AG04449 (cell line): ENCODE data around the gene RASGRF1.

Experiments
- CTCF ChIA-PET: fragments of 350-600 bp; formaldehyde crosslinking; extraction: SDS; loops from one replicate; lab custom pipeline; 2021; ENCODE audit warnings: antibody characterized with exemption; lab: Yijun Ruan, JAX
- POLR2A ChIA-PET: fragments of 400-600, 350-600 bp; formaldehyde crosslinking; extraction: SDS; loops from one replicate; lab custom pipeline; 2020; ENCODE audit warnings: antibody characterized with exemption, inconsistent platforms; lab: Yijun Ruan, JAX
- DNase-seq: peaks from one replicate; pipeline ENCODE4 v3.0.0-alpha.2; 2010; ENCODE audit warnings: low read depth, low spot score
- H3K4me3 ChIP-seq: 2 replicates; pipeline ENCODE4 v1.5.1; 2011; ENCODE audit warnings: low read depth, mild to moderate bottlenecking, control low read depth, low read length
- TF ChIP-seq, protein P1 (sequence below): IDR thresholded peaks from one replicate; pipeline ENCODE4 v1.5.1; 2011; ENCODE audit warnings: mild to moderate bottlenecking, moderate library complexity, low read length, control low read depth, inconsistent platforms; ENCODE audit not compliant: insufficient read depth; ENCODE audit errors: missing control alignments

RASGRF1 gene, protein sequence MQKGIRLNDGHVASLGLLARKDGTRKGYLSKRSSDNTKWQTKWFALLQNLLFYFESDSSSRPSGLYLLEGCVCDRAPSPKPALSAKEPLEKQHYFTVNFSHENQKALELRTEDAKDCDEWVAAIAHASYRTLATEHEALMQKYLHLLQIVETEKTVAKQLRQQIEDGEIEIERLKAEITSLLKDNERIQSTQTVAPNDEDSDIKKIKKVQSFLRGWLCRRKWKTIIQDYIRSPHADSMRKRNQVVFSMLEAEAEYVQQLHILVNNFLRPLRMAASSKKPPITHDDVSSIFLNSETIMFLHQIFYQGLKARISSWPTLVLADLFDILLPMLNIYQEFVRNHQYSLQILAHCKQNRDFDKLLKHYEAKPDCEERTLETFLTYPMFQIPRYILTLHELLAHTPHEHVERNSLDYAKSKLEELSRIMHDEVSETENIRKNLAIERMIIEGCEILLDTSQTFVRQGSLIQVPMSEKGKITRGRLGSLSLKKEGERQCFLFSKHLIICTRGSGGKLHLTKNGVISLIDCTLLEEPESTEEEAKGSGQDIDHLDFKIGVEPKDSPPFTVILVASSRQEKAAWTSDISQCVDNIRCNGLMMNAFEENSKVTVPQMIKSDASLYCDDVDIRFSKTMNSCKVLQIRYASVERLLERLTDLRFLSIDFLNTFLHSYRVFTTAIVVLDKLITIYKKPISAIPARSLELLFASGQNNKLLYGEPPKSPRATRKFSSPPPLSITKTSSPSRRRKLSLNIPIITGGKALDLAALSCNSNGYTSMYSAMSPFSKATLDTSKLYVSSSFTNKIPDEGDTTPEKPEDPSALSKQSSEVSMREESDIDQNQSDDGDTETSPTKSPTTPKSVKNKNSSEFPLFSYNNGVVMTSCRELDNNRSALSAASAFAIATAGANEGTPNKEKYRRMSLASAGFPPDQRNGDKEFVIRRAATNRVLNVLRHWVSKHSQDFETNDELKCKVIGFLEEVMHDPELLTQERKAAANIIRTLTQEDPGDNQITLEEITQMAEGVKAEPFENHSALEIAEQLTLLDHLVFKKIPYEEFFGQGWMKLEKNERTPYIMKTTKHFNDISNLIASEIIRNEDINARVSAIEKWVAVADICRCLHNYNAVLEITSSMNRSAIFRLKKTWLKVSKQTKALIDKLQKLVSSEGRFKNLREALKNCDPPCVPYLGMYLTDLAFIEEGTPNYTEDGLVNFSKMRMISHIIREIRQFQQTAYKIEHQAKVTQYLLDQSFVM (N-terminal part only)

DNA sequence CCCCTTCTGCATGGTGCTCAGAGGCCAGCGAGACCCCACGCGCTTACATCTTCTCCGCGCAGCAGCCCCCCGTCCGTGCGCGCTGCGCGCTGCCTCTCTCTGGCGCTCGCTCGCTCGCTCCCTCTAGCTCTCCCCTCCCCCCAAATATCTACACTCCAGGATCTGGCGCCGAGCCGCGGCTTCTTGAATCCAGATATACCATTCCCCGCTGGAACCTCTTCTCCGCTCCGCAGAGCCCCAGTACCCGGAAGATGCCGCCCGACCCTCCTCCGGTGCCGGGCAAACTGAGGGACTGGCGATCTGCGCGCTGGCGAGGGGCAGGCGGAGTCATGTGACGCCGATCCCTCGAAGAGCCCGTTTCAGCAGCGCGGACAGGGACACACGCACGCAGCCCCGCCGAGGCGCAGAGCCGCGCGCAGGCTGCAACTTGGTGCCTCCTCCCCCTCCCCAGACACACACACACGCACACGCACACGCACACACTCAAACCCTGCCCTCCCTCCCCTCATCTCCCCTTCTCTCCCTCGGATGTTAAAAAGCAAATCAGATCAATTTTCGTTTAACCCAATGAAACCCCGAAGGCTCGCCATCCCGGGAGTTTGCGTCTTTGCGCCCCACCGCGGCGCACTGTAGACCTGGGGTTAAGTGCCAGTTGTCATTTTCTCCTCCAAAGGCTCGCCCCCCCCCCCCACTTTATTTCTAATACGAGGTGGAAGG is at the start of gene RASGRF1:
Gene RASGRF1 (minus strand): TSS at position 294 of the 717 bp plus-strand sequence. CDS start 282 bp downstream, at position 12.
- POLR2A ChIA-PET, result no interaction called here
- DNase-seq, result no peak
- no peak within 1 kb of the TSS for H3K4me3 ChIP-seq
- TF ChIP-seq, protein P1, sequence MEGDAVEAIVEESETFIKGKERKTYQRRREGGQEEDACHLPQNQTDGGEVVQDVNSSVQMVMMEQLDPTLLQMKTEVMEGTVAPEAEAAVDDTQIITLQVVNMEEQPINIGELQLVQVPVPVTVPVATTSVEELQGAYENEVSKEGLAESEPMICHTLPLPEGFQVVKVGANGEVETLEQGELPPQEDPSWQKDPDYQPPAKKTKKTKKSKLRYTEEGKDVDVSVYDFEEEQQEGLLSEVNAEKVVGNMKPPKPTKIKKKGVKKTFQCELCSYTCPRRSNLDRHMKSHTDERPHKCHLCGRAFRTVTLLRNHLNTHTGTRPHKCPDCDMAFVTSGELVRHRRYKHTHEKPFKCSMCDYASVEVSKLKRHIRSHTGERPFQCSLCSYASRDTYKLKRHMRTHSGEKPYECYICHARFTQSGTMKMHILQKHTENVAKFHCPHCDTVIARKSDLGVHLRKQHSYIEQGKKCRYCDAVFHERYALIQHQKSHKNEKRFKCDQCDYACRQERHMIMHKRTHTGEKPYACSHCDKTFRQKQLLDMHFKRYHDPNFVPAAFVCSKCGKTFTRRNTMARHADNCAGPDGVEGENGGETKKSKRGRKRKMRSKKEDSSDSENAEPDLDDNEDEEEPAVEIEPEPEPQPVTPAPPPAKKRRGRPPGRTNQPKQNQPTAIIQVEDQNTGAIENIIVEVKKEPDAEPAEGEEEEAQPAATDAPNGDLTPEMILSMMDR, result no peak
- CTCF ChIA-PET, result no interaction called here

DNA sequence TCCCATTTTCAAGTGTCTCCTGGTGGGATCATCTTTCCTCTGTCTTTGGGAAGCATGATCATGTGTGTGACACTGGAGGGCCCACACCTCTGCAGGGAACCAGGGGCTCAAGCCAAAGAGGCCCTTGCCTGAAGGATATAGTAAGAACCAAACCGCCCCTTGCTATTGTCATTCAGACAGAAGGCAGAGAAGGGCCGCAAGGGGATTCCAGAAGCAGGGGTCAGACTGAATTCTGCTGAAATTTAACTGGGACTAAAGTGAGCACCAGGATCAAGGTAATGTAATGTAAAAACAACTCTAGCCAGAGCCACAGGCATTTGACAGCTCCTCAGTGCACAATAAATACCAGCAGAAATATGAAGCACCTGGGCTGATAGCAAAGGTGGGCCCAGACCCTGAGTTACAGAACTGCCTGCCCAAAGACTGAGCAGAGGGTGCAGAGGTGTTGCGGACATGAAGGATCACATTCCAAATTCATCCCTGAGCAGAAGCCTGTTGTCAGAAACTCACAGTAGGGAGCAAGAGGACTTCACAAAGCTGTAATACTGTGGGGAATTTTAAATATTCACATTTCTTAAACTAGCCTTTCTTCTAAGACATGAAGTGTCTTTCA is 46.0 kb upstream of the RASGRF1 start:
- CTCF ChIA-PET, result no interaction called here

DNA sequence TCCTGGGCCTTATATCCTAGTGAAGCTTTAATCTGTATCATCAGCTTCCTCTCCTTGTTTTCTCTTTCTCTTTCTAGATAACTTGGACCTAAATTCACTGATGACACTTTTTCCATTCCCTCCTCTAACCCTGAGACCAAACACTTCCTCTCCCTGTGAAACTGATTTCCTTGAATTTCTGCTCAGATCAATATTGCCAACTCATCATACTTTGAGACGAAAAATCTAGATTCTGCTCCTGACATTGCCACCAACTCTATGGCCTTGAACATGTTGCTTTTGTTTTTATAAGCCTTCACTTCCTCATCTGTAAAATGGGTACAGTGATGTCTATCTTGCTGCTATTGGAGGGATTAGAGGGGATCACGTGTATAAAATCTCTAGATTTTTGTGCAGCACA is 42.7 kb upstream of the RASGRF1 start:
- TF ChIP-seq, protein P1, result no peak
- no peak overlapping the region for H3K4me3 ChIP-seq
- DNase-seq, result no peak
- ChIA-PET POLR2A (no interaction called here), CTCF (no interaction called here)

More for the DNA sequence above, 46.0 kb upstream of the RASGRF1 start:
- TF ChIP-seq, protein P1, result no peak
- DNase-seq, result no peak
- H3K4me3 ChIP-seq, result no peak overlapping the region
- POLR2A ChIA-PET, result no interaction called here

DNA sequence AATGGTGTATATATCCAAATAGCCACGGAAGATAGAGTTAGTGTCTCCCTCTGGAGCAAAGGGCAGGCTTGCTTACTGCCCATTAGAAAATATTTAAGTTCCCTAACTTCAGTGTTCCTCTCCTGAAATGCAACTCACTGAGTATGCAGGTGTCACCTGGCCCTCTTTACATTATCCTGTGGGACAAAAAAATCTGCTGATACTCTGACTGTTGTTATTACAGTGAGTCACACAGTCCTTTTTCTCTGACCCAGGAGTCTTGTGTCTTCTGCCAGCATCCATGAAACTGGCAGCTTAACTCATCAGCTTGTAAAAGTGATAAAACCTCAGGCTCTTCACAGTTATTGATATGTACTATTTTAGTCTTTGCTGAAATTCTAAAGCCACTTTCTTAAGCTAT is 42.2 kb upstream of the RASGRF1 start:
- POLR2A ChIA-PET, result no interaction called here

DNA sequence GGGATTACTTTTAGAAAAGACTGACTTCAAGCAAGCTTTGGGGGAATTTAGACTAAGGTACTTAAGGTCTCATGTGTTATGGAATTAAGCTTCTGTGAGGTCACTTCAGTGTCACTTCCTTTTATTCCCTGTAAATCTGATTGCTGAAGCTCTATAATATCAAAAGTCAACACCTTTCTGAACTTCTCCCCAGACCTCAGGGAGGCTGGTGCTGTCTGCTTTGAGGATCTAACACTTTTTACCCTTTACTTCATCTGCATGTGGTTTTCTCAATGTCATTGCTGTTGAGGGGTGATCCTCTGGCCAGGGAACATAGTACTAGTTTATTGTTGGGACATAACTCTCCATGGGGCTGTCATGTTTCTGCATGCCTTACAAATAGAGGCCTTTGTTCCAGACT is 41.8 kb upstream of the RASGRF1 start:
- H3K4me3 ChIP-seq, result no peak overlapping the region
- TF ChIP-seq, protein P1, result no peak
- DNase-seq, result no peak
- ChIA-PET CTCF (no interaction called here), POLR2A (no interaction called here)

More for the DNA sequence above, 42.2 kb upstream of the RASGRF1 start:
- no peak overlapping the region for H3K4me3 ChIP-seq
- DNase-seq, result no peak
- CTCF ChIA-PET, result no interaction called here
- TF ChIP-seq, protein P1, result no peak
